Measurements from ENCODE around the gene ZBP1. TPM values are rescaled to one million over a fixed set of nuclear protein-coding genes. Genes with fewer than 3 reads are reported as not detected.

The ZBP1 gene
- total RNA-seq, 2 donors from 2014 or later, result 0.14 to 8.9 TPM

DNA sequence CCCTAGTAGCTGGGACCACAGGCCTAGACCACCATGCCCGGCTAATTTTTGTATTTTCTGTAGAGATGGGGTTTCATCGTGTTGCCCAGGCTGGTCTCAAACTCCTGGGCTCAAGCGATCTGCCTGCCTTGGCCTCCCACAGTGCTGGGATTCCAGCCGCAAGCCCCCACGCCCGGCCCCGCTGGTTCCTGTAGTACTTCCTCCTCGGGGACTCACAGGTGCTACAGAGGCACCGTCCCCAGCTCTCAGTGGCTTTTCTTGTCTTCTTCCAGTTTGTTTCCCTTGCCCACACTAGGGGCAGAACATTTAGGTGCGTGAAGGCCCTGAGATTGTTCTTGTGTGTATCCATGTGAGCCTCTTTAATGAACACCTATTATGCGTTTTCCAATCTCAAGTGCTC is 773 bp upstream of the ZBP1 start:
- DNase-seq (ENCODE audit: low spot score), result no peak
- no peaks in the 10 kb centered on the region for H3K36me3 ChIP-seq
- H3K27ac ChIP-seq, result no peak overlapping the region
- intact Hi-C loops (cut with DNase I), result no loop called here
- no peaks in the 10 kb centered on the region for H3K4me1 ChIP-seq (replicated peaks)
- no peaks in the 10 kb centered on the region for H3K9me3 ChIP-seq
- no peak overlapping the region for H3K4me3 ChIP-seq
- TF ChIP-seq POLR2AphosphoS5 (IDR thresholded peaks at IDR 0.05), result no peak
- TF ChIP-seq, protein P1, sequence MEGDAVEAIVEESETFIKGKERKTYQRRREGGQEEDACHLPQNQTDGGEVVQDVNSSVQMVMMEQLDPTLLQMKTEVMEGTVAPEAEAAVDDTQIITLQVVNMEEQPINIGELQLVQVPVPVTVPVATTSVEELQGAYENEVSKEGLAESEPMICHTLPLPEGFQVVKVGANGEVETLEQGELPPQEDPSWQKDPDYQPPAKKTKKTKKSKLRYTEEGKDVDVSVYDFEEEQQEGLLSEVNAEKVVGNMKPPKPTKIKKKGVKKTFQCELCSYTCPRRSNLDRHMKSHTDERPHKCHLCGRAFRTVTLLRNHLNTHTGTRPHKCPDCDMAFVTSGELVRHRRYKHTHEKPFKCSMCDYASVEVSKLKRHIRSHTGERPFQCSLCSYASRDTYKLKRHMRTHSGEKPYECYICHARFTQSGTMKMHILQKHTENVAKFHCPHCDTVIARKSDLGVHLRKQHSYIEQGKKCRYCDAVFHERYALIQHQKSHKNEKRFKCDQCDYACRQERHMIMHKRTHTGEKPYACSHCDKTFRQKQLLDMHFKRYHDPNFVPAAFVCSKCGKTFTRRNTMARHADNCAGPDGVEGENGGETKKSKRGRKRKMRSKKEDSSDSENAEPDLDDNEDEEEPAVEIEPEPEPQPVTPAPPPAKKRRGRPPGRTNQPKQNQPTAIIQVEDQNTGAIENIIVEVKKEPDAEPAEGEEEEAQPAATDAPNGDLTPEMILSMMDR (IDR thresholded peaks at IDR 0.05), result no peak
- TF ChIP-seq POLR2A (IDR thresholded peaks at IDR 0.05), result no peak
- 83% methylated on average over 11 of the region's 11 CpGs for WGBS
- no peaks in the 10 kb centered on the region for H3K27me3 ChIP-seq (replicated peaks; ENCODE audit: insufficient read depth)

DNA sequence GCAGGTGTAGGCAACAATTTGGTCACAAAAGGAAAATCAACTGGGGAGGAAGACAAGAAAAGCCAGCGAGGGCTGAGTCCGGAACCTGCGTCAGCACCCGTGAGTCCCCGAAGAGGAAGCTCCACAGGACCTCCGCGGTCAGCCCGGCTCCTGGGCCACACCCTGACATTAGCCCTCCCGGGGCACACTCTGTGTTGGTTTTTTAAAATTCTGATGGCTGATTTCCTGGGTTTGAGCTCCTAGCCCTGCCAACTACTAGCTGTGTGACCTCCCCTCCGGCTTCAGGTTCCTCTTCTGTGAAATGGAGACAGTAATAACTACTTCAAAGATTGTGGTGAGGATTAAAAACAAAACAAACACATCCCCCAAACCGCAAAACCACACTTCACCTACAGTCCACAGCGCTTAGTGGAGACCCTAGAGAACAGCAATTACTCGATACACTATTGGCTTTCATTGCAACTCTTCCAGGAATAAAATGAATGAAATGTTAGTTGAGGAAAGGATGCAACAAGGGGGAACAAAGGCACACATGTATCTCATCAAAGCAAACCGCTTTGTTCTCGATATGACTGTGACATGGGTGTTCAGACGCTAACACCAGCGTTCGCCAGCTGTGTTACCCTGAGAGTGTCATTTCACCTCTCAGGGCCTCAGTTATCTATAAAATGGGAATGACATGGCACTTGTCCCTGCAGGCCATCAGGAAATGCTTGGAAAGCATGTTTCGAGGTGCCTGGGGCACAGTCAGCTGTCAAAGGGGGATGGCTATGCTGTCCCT is 985 bp downstream of the ZBP1 start:
- no peak for TF ChIP-seq POLR2A (IDR thresholded peaks at IDR 0.05)
- TF ChIP-seq, protein P1 (IDR thresholded peaks at IDR 0.05), result no peak
- TF ChIP-seq POLR2AphosphoS5 (IDR thresholded peaks at IDR 0.05), result no peak
- no peak overlapping the region for H3K27ac ChIP-seq
- H3K36me3 ChIP-seq, result no peaks in the 10 kb centered on the region
- no peaks in the 10 kb centered on the region for H3K4me1 ChIP-seq (replicated peaks)
- no peak overlapping the region for H3K4me3 ChIP-seq
- no peaks in the 10 kb centered on the region for H3K27me3 ChIP-seq (replicated peaks; ENCODE audit: insufficient read depth)
- intact Hi-C loops (cut with DNase I), result no loop called here
- DNase-seq (ENCODE audit: low spot score), result no peak
- no peaks in the 10 kb centered on the region for H3K9me3 ChIP-seq
- whole genome bisulfite sequencing, result 81% methylated on average over 19 of the region's 19 CpGs

DNA sequence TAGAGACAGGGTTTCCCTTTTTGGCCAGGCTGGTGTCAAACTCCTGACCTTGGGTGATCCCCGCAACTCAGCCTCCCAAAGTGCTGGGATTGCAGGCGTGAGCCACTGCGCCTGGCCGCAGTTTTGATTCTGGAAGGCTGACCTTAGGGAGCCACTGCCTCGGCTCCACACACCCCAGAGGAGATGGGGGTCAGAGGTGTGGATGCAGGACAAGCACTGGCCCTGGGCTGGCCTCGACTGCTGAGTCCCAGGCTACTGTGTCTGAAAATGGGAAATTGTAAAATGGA is 1.5 kb downstream of the ZBP1 start:
- intact Hi-C loops (cut with DNase I), result no loop called here
- Histone ChIP-seq H3K9me3 (no peaks in the 10 kb centered on the region), H3K4me1 (replicated peaks) (no peaks in the 10 kb centered on the region), H3K36me3 (no peaks in the 10 kb centered on the region), H3K4me3 (no peak overlapping the region), H3K27me3 (replicated peaks; ENCODE audit: insufficient read depth) (no peaks in the 10 kb centered on the region), H3K27ac (no peak overlapping the region)
- no peak for DNase-seq (ENCODE audit: low spot score)
- 85% methylated on average over 6 of the region's 6 CpGs for WGBS
- TF ChIP-seq POLR2AphosphoS5 (IDR thresholded peaks at IDR 0.05), result no peak
- TF ChIP-seq, protein P1 (IDR thresholded peaks at IDR 0.05), result no peak
- TF ChIP-seq POLR2A (IDR thresholded peaks at IDR 0.05), result no peak

DNA sequence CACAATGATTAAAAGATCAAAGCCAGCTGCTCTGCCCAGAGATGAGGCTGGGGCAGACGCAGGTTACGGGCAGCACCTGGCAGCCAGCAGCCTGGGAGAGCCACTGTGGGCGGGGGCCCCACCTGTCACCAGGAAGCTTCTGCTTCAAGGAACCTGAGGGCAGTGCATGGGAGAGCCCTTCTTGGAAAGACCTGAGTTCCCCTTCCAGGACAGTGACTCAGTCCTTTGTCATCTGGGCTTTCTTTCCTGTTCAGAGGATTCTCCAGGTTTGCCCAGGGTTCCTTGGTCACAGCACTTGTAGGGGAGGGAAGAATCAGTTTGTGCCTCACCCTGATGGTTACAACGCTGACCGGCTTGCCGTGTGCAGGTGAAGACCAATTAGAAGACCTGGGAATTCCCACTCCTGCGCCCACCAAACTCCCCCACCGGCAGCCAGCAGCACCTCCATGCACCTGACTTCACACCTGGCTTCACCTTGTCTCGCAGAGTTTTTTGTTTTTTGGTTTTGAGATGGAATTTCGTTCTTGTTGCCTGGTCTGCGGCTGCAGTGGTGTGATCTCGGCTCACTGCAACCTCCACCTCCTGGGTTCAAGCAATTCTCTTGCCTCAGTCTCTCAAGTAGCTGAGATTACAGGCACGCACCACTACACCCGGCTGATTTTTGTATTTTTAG is 2.0 kb downstream of the ZBP1 start:
- Histone ChIP-seq H3K36me3 (no peaks in the 10 kb centered on the region), H3K27me3 (replicated peaks; ENCODE audit: insufficient read depth) (no peaks in the 10 kb centered on the region), H3K4me1 (replicated peaks) (no peaks in the 10 kb centered on the region), H3K4me3 (no peak overlapping the region), H3K9me3 (no peaks in the 10 kb centered on the region), H3K27ac (no peak overlapping the region)
- peak; percentile 40 for DNase-seq (ENCODE audit: low spot score)
- intact Hi-C loops (cut with DNase I), result no loop called here
- WGBS, result 82% methylated on average over 14 of the region's 14 CpGs
- TF ChIP-seq POLR2AphosphoS5 (IDR thresholded peaks at IDR 0.05), result peak; percentile 52
- TF ChIP-seq POLR2A (IDR thresholded peaks at IDR 0.05), result no peak
- TF ChIP-seq, protein P1 (IDR thresholded peaks at IDR 0.05), result no peak
